Osteocyte (in vitro differentiated cells): ENCODE measurements around the gene CCL22. TPM values are rescaled to one million over a fixed set of nuclear protein-coding genes. Genes with fewer than 3 reads are reported as not detected.
"Not testable (repeated sequence)": the region's sequence is repeated elsewhere in the genome, so short reads cannot be mapped to it uniquely, and the experiment has no call there.

ENCODE experiments used
- DNase-seq: peaks from one replicate; pipeline ENCODE4 v3.0.0; 2021; ENCODE audit warnings: mixed read lengths; ENCODE audit not compliant: unreplicated experiment; ENCODE audit errors: extremely low spot score
- H3K27ac Mint-ChIP-seq: one replicate; pipeline ENCODE4 v1.8.0; 2021; ENCODE audit warnings: mild to moderate bottlenecking, mixed read lengths; ENCODE audit not compliant: unreplicated experiment
- H3K27me3 Mint-ChIP-seq: one replicate; pipeline ENCODE4 v1.8.0; 2021; ENCODE audit warnings: mixed read lengths; ENCODE audit not compliant: unreplicated experiment
- H3K36me3 Mint-ChIP-seq: one replicate; pipeline ENCODE4 v1.8.0; 2021; ENCODE audit warnings: mixed read lengths; ENCODE audit not compliant: unreplicated experiment
- H3K4me1 Mint-ChIP-seq: one replicate; pipeline ENCODE4 v1.8.0; 2021; ENCODE audit warnings: mixed read lengths; ENCODE audit not compliant: unreplicated experiment
- H3K4me3 Mint-ChIP-seq: one replicate; pipeline ENCODE4 v1.8.0; 2021; ENCODE audit warnings: mild to moderate bottlenecking, moderate library complexity, mixed read lengths; ENCODE audit not compliant: unreplicated experiment
- H3K9me3 Mint-ChIP-seq: one replicate; pipeline ENCODE4 v1.8.0; 2021; ENCODE audit warnings: mixed read lengths; ENCODE audit not compliant: unreplicated experiment
- CTCF ChIP-seq: fragments of 200-600 bp; sonication (generic); IDR thresholded peaks from 2 replicates; pipeline ENCODE4 v1.5.0; 2021; ENCODE audit warnings: antibody characterized with exemption, mild to moderate bottlenecking, moderate library complexity
- total RNA-seq: library from RNA; stranded (reverse); gene quantifications from 2 replicates; pipeline ENCODE4 v1.2.1, GENCODE V29; 2021

CCL22 gene
- total RNA-seq, 1 donor from 2014 or later, result not detected

- Mint-ChIP-seq H3K9me3 (no peaks in the 10 kb centered on the region), H3K27me3 (peaks cover 60% of the 10 kb centered on the region), H3K4me3 (no peak overlapping the region), H3K27ac (no peak overlapping the region), H3K4me1 (peaks cover 2% of the 10 kb centered on the region), H3K36me3 (no peaks in the 10 kb centered on the region)
- DNase-seq, result no peak
- no peak for TF ChIP-seq CTCF
These were observed 36.4 kb downstream of the CCL22 start for GRCh38 chr16:57395026-57395425.

- DNase-seq, result no peak
- Mint-ChIP-seq H3K27me3 (peaks cover 54% of the 10 kb centered on the region), H3K27ac (no peak overlapping the region), H3K36me3 (no peaks in the 10 kb centered on the region), H3K4me3 (no peak overlapping the region), H3K4me1 (no peaks in the 10 kb centered on the region), H3K9me3 (no peaks in the 10 kb centered on the region)
- TF ChIP-seq CTCF, result no peak
These were observed 38.2 kb downstream of the CCL22 start for GRCh38 chr16:57396786-57397185.

GRCh38 chr16:57397493-57397892 lies 38.9 kb downstream of the CCL22 start:
- H3K36me3 Mint-ChIP-seq, H3K27ac Mint-ChIP-seq, DNase-seq, H3K4me1 Mint-ChIP-seq, H3K4me3 Mint-ChIP-seq, H3K9me3 Mint-ChIP-seq: not testable (repeated sequence)
- peaks cover 49% of the 10 kb centered on the region for H3K27me3 Mint-ChIP-seq

- no peaks in the 10 kb centered on the region for H3K4me1 Mint-ChIP-seq
These were observed 43.5 kb downstream of the CCL22 start for GRCh38 chr16:57401943-57402640.

GRCh38 chr16:57403965-57404817 lies 45.6 kb downstream of the CCL22 start, which contains the start of gene CCL17:
CCL17 (plus strand) TSS chr16:57404767; CDS start chr16:57413933, 9,166 bp downstream.
- Mint-ChIP-seq H3K9me3 (no peaks in the 10 kb centered on the region), H3K4me3 (no peak within 1 kb of the TSS), H3K36me3 (no peaks in the 10 kb centered on the region), H3K27me3 (peaks cover 40% of the 10 kb centered on the region), H3K4me1 (no peaks in the 10 kb centered on the region), H3K27ac (no peak within 1 kb of the TSS)
- DNase-seq, result no peak
- TF ChIP-seq CTCF, result no peak

More at GRCh38 chr16:57401943-57402640, 43.5 kb downstream of the CCL22 start:
- Mint-ChIP-seq H3K36me3 (no peaks in the 10 kb centered on the region), H3K4me3 (no peak overlapping the region), H3K9me3 (no peaks in the 10 kb centered on the region), H3K27me3 (peaks cover 52% of the 10 kb centered on the region), H3K27ac (no peak overlapping the region)
- DNase-seq, result no peak
- no peak for TF ChIP-seq CTCF
